CD4-positive, alpha-beta memory T cell (primary cell): ENCODE results near the gene ANKS3. TPM values are rescaled to one million over a fixed set of nuclear protein-coding genes. Genes with fewer than 3 reads are reported as not detected.
A peak's percentile ranks its signal among the peaks of the same experiment; 100 is the strongest.

ENCODE experiments used
- CTCF ChIA-PET: fragments of 350-600 bp; sonication (Branson Sonifier 250); formaldehyde crosslinking; loops from one replicate; lab custom pipeline; 2021; ENCODE audit warnings: inconsistent platforms; ENCODE audit not compliant: partially characterized antibody; lab: Charles Lee
- POLR2A ChIA-PET: fragments of 350-600 bp; sonication (Branson Sonifier 250); formaldehyde crosslinking; loops from one replicate; lab custom pipeline; 2021; ENCODE audit not compliant: partially characterized antibody; lab: Charles Lee
- DNase-seq, 5 donors: peaks; one replicate each; pipeline versions ENCODE4 v3.0.0 to v3.0.0-alpha.2; 2020 to 2022; ENCODE audit warnings: mixed read lengths in 1 of 5
- H3K27ac ChIP-seq: one replicate; pipeline ENCODE4 v1.7.0; 2013; ENCODE audit warnings: low read depth, low read length
- H3K27me3 ChIP-seq: 2 replicates; pipeline ENCODE4 v1.7.0; 2013; ENCODE audit warnings: mild to moderate bottlenecking, low read length, moderate library complexity; ENCODE audit not compliant: insufficient read depth
- H3K36me3 ChIP-seq: 2 replicates; pipeline ENCODE4 v1.7.0; 2013; ENCODE audit warnings: mild to moderate bottlenecking, low read length, moderate library complexity; ENCODE audit not compliant: insufficient read depth
- H3K4me1 ChIP-seq: 2 replicates; pipeline ENCODE4 v1.7.0; 2013; ENCODE audit warnings: mild to moderate bottlenecking, low read length, moderate library complexity; ENCODE audit not compliant: insufficient read depth
- H3K4me3 ChIP-seq, 2 donors: one replicate each; pipeline ENCODE4 v1.7.0; 2013; ENCODE audit warnings: low read length in 2 of 2, mild to moderate bottlenecking in 1 of 2
- H3K9me3 ChIP-seq, 2 donors: one replicate each; pipeline ENCODE4 v1.7.0; 2013; ENCODE audit warnings: low read length in 2 of 2, control low read depth in 1 of 2; ENCODE audit not compliant: control insufficient read depth in 1 of 2
- H3K27ac Mint-ChIP-seq, 7 donors: one replicate each; pipeline ENCODE4 v1.8.0; 2020 to 2021; ENCODE audit warnings: mixed read lengths in 7 of 7, mild to moderate bottlenecking in 6 of 7, inconsistent platforms in 3 of 7, moderate library complexity in 3 of 7
- H3K27me3 Mint-ChIP-seq, 2 donors: one replicate each; pipeline ENCODE4 v1.8.0; 2020 to 2021; ENCODE audit warnings: mixed read lengths in 2 of 2
- H3K36me3 Mint-ChIP-seq, 2 donors: one replicate each; pipeline ENCODE4 v1.8.0; 2020 to 2021; ENCODE audit warnings: mixed read lengths in 2 of 2, inconsistent platforms in 1 of 2, mild to moderate bottlenecking in 1 of 2
- H3K4me1 Mint-ChIP-seq, 4 donors: one replicate each; pipeline ENCODE4 v1.8.0; 2020 to 2021; ENCODE audit warnings: mixed read lengths in 4 of 4, mild to moderate bottlenecking in 1 of 4
- H3K4me3 Mint-ChIP-seq, 8 donors: one replicate each; pipeline ENCODE4 v1.8.0; 2020 to 2021; ENCODE audit warnings: mixed read lengths in 8 of 8, mild to moderate bottlenecking in 7 of 8, moderate library complexity in 6 of 8, inconsistent platforms in 3 of 8
- H3K9me3 Mint-ChIP-seq, 8 donors: one replicate each; pipeline ENCODE4 v1.8.0; 2020 to 2021; ENCODE audit warnings: mixed read lengths in 8 of 8, mild to moderate bottlenecking in 5 of 8, inconsistent platforms in 3 of 8, moderate library complexity in 1 of 8
- intact Hi-C: fragments of 100-400 bp; cut with micrococcal nuclease; formaldehyde crosslinking; loops from one replicate; pipeline ENCODE4 v1.15.1; 2023
- polyA plus RNA-seq, 2 donors: library from polyadenylated mRNA; unstranded; fragments of 300-500 nt; fragmentation: Illumina TruSeq; gene quantifications; one replicate each; pipeline ENCODE4 v1.2.3, GENCODE V29; 2021
- total RNA-seq, 2 experiments: library from RNA; stranded (reverse); gene quantifications; one replicate each; pipeline ENCODE4 v1.2.3, GENCODE V29; 2021

The ANKS3 gene
- total and polyA plus RNA-seq, 4 experiments from 2014 or later: 0.91 to 33.9 (median 17.1) TPM

GRCh38 chr16:4689091-4689671, 44.9 kb downstream of the ANKS3 start:
- ChIA-PET POLR2A (no interaction called here), CTCF (no interaction called here)
- Histone ChIP-seq H3K36me3 (peaks cover 5% of the 10 kb centered on the region), H3K4me3 (no peak overlapping the region), H3K9me3 (no peaks in the 10 kb centered on the region), H3K27me3 (no peaks in the 10 kb centered on the region), H3K4me1 (peaks cover 10% of the 10 kb centered on the region), H3K27ac (no peak overlapping the region)
- H3K4me3 Mint-ChIP-seq: no peak overlapping the region
- DNase-seq: no peak
- H3K4me1 Mint-ChIP-seq: peaks cover 2 to 11% (median 7%) of the 10 kb centered on the region in 4 donors
- H3K9me3 Mint-ChIP-seq: peaks cover 0 to 1% (median 0%) of the 10 kb centered on the region in 8 donors
- no peaks in the 10 kb centered on the region for H3K27me3 Mint-ChIP-seq
- peaks cover 2 to 17% of the 10 kb centered on the region in 2 donors for H3K36me3 Mint-ChIP-seq
- no peak overlapping the region for H3K27ac Mint-ChIP-seq
- intact Hi-C loops: no loop called here

- Histone ChIP-seq H3K4me3 (no peak overlapping the region), H3K27ac (no peak overlapping the region), H3K36me3 (peaks cover 9% of the 10 kb centered on the region), H3K4me1 (peaks cover 10% of the 10 kb centered on the region), H3K27me3 (no peaks in the 10 kb centered on the region), H3K9me3 (no peaks in the 10 kb centered on the region)
- Mint-ChIP-seq H3K36me3 (peaks cover 2 to 16% of the 10 kb centered on the region in 2 donors), H3K9me3 (peaks cover 0 to 1% (median 0%) of the 10 kb centered on the region in 8 donors), H3K27me3 (no peaks in the 10 kb centered on the region), H3K4me3 (no peak overlapping the region), H3K27ac (no peak overlapping the region), H3K4me1 (peaks cover 2 to 11% (median 7%) of the 10 kb centered on the region in 4 donors)
- DNase-seq: no peak
- intact Hi-C loops: no loop called here
- ChIA-PET CTCF (no interaction called here), POLR2A (no interaction called here)
Observed at GRCh38 chr16:4688674-4689045, 45.4 kb downstream of the ANKS3 start.

- Mint-ChIP-seq H3K9me3 (peaks cover 0 to 1% (median 0%) of the 10 kb centered on the region in 8 donors), H3K27me3 (no peaks in the 10 kb centered on the region), H3K27ac (no peak overlapping the region), H3K4me3 (no peak overlapping the region), H3K4me1 (peaks cover 2 to 8% (median 7%) of the 10 kb centered on the region in 4 donors), H3K36me3 (peaks cover 2 to 13% of the 10 kb centered on the region in 2 donors)
- Histone ChIP-seq H3K4me1 (peaks cover 10% of the 10 kb centered on the region), H3K27me3 (no peaks in the 10 kb centered on the region), H3K36me3 (peaks cover 13% of the 10 kb centered on the region), H3K4me3 (no peak overlapping the region), H3K27ac (no peak overlapping the region), H3K9me3 (no peaks in the 10 kb centered on the region)
- no peak for DNase-seq
- ChIA-PET POLR2A (no interaction called here), CTCF (no interaction called here)
- intact Hi-C loops: no loop called here
Observed at GRCh38 chr16:4687946-4688673, 46.0 kb downstream of the ANKS3 start.

- Histone ChIP-seq H3K36me3 (peaks cover 15% of the 10 kb centered on the region), H3K9me3 (no peaks in the 10 kb centered on the region), H3K4me1 (peaks cover 3% of the 10 kb centered on the region), H3K27ac (no peak overlapping the region), H3K27me3 (no peaks in the 10 kb centered on the region), H3K4me3 (no peak overlapping the region)
- Mint-ChIP-seq H3K9me3 (peaks cover 0 to 1% (median 0%) of the 10 kb centered on the region in 8 donors), H3K27ac (peak overlapping the region in 1 of 7 donors; percentile 70), H3K27me3 (no peaks in the 10 kb centered on the region), H3K4me3 (no peak overlapping the region), H3K4me1 (peaks cover 2 to 4% (median 3%) of the 10 kb centered on the region in 4 donors), H3K36me3 (peaks cover 2 to 14% of the 10 kb centered on the region in 2 donors)
- CTCF ChIA-PET: no interaction called here
- no peak for DNase-seq
- intact Hi-C loops: no loop called here
- POLR2A ChIA-PET: no interaction called here
Observed at GRCh38 chr16:4687416-4687815, 46.7 kb downstream of the ANKS3 start.

- H3K27me3 ChIP-seq: no peaks in the 10 kb centered on the region
- H3K4me3 Mint-ChIP-seq: no peak overlapping the region
- peaks cover 15% of the 10 kb centered on the region for H3K36me3 ChIP-seq
- intact Hi-C loops: no loop called here
- no peak overlapping the region for H3K4me3 ChIP-seq
- DNase-seq: no peak
- no peak overlapping the region for H3K27ac Mint-ChIP-seq
- peaks cover 0 to 2% (median under 1%) of the 10 kb centered on the region in 4 donors for H3K4me1 Mint-ChIP-seq
- ChIA-PET POLR2A (interaction anchor here (0.8 kb wide), 2 partner anchors 9 to 17 kb away, joined by 3 read pairs; no protein-coding TSS in a partner anchor), CTCF (no interaction called here)
- H3K27ac ChIP-seq: no peak overlapping the region
- H3K4me1 ChIP-seq: no peaks in the 10 kb centered on the region
- peaks cover 0 to 1% (median 0%) of the 10 kb centered on the region in 8 donors for H3K9me3 Mint-ChIP-seq
- H3K9me3 ChIP-seq: no peaks in the 10 kb centered on the region
- no peaks in the 10 kb centered on the region for H3K27me3 Mint-ChIP-seq
- peaks cover 4 to 17% of the 10 kb centered on the region in 2 donors for H3K36me3 Mint-ChIP-seq
Observed at GRCh38 chr16:4686497-4687210, 47.4 kb downstream of the ANKS3 start.

GRCh38 chr16:4685776-4686496, 48.1 kb downstream of the ANKS3 start:
- Mint-ChIP-seq H3K4me3 (no peak overlapping the region), H3K9me3 (peaks cover 0 to 1% (median 0%) of the 10 kb centered on the region in 8 donors), H3K27ac (peak overlapping the region in 1 of 7 donors; percentile 13), H3K4me1 (peaks cover 0 to 2% (median 0%) of the 10 kb centered on the region in 4 donors), H3K27me3 (no peaks in the 10 kb centered on the region), H3K36me3 (peaks cover 7 to 19% of the 10 kb centered on the region in 2 donors)
- H3K27ac ChIP-seq: no peak overlapping the region
- H3K9me3 ChIP-seq: no peaks in the 10 kb centered on the region
- CTCF ChIA-PET: no interaction called here
- DNase-seq: no peak
- POLR2A ChIA-PET: interaction anchor here (0.8 kb wide), 2 partner anchors 10 to 16 kb away, joined by 3 read pairs; no protein-coding TSS in a partner anchor
- no peaks in the 10 kb centered on the region for H3K4me1 ChIP-seq
- no peak overlapping the region for H3K4me3 ChIP-seq
- H3K27me3 ChIP-seq: no peaks in the 10 kb centered on the region
- intact Hi-C loops: no loop called here
- H3K36me3 ChIP-seq: peaks cover 15% of the 10 kb centered on the region
